Fibroblast of the aortic adventitia (primary cell): ENCODE measurements around the gene TRIM74. TPM values are rescaled to one million over a fixed set of nuclear protein-coding genes. Genes with fewer than 3 reads are reported as not detected.
"Not testable (repeated sequence)": the region's sequence is repeated elsewhere in the genome, so short reads cannot be mapped to it uniquely, and the experiment has no call there.

Experiments
- DNase-seq: peaks from one replicate; pipeline ENCODE4 v3.0.0-alpha.2; 2010; ENCODE audit warnings: low read depth
- H3K4me3 ChIP-seq: 2 replicates; pipeline ENCODE4 v1.5.1; 2011; ENCODE audit warnings: low read depth, mild to moderate bottlenecking, control low read depth, low read length, moderate library complexity
- CTCF ChIP-seq: IDR thresholded peaks from 2 replicates; pipeline ENCODE4 v1.5.1; 2011; ENCODE audit warnings: mild to moderate bottlenecking, low read length, control low read depth, inconsistent platforms; ENCODE audit not compliant: insufficient read depth
- small RNA-seq: library from RNA; depleted of rRNA; stranded (forward); fragments of <200 nt; gene quantifications from one replicate; pipeline ENCODE3, GENCODE V24; 2012
- total RNA-seq: library from RNA; depleted of rRNA; stranded (reverse); fragments of >200 nt; gene quantifications from 2 replicates; pipeline ENCODE4 v1.2.3, GENCODE V29; 2012; ENCODE audit warnings: low replicate concordance

TRIM74 gene
- total RNA-seq, 1 donor, result not detected

GRCh38 chr7:72925546-72926120 is 43.6 kb downstream of the TRIM74 start:
- DNase-seq, result peak; percentile 42

GRCh38 chr7:72924733-72925545 is 44.3 kb downstream of the TRIM74 start, which contains the start of gene POM121:
POM121 (plus strand) TSS chr7:72925095; CDS start chr7:72925122, 27 bp downstream.
- no peak for TF ChIP-seq CTCF
- DNase-seq, result peak; percentile 80
- H3K4me3 ChIP-seq, result peak within 1 kb of the TSS; percentile 93

More at GRCh38 chr7:72925546-72926120, 43.6 kb downstream of the TRIM74 start:
- peak overlapping the region; percentile 93 for H3K4me3 ChIP-seq
- no peak for TF ChIP-seq CTCF

GRCh38 chr7:72924386-72924732 is 44.9 kb downstream of the TRIM74 start:
- TF ChIP-seq CTCF, result no peak
- peak overlapping the region; percentile 93 for H3K4me3 ChIP-seq
- DNase-seq, result no peak

GRCh38 chr7:72919256-72919775 is 50.0 kb downstream of the TRIM74 start:
- no peak for DNase-seq
- TF ChIP-seq CTCF, result no peak
- no peak overlapping the region for H3K4me3 ChIP-seq

- peak; percentile 60 for DNase-seq
- TF ChIP-seq CTCF, result peak; percentile 51
- H3K4me3 ChIP-seq, result not testable (repeated sequence)
These were observed 54.3 kb downstream of the TRIM74 start for GRCh38 chr7:72914756-72915525.

- DNase-seq, H3K4me3 ChIP-seq: not testable (repeated sequence)
These were observed 55.5 kb downstream of the TRIM74 start for GRCh38 chr7:72913750-72914149.

- not testable (repeated sequence) for H3K4me3 ChIP-seq, DNase-seq
These were observed 57.9 kb downstream of the TRIM74 start for GRCh38 chr7:72911395-72911794.

Small RNA genes lying within 50 kb of the gene (small RNA-seq; reads per million reads assigned to genes)
- not detected for gene RF00019

Other genes with a start within 250 kb of the TRIM74 start
- 0.99 and 1.9 TPM in 2 replicates for gene TYW1B, start 141.3 kb downstream of the TRIM74 start, total RNA-seq
- 6.3 and 12.2 TPM in 2 replicates for gene POM121, start 44.4 kb downstream of the TRIM74 start, total RNA-seq
- gene SPDYE8, start 60.3 kb upstream of the TRIM74 start, total RNA-seq, result not detected in 2 replicates
- gene SPDYE11, start 88.4 kb upstream of the TRIM74 start, total RNA-seq, result 0.08 TPM in 1 of 2 replicates, not detected in the other
- gene SPDYE9, start 116.6 kb upstream of the TRIM74 start, total RNA-seq, result 0.08 TPM in 1 of 2 replicates, not detected in the other